Fibroblast of mammary gland (primary cell): ENCODE data around the gene ARHGAP19.

Experiments used
- DNase-seq: peaks from one replicate; pipeline ENCODE4 v3.0.0-alpha.2; 2010; ENCODE audit warnings: low read depth
- H3K4me3 ChIP-seq: 2 replicates; pipeline ENCODE4 v1.5.1; 2011; ENCODE audit warnings: low read depth, mild to moderate bottlenecking, low read length, moderate library complexity; ENCODE audit not compliant: control insufficient read depth
- CTCF ChIP-seq: conservative IDR thresholded peaks from 2 replicates; pipeline ENCODE4 v1.5.1; 2011; ENCODE audit warnings: low read depth, low read length, inconsistent platforms; ENCODE audit not compliant: control insufficient read depth, insufficient read depth

Gene ARHGAP19

DNA sequence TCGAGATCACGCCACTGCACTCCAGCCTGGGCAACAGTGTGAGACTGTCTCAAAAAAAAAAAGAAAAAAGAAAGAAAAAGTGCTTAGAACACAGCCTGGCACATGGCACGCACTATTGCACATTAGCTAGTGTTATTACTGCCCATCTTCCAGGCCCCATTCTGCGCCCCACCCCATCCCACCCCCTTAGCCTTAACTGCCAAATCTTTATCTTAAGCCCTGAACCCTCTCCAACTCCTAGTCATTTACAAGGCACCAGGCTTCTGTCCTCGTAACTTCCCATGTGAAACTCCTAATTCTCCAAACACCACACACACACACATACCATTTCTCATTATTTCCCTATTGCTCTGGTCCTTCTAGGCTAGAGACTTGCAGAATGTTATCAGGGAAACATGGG is 37.3 kb upstream of the ARHGAP19 start:
- DNase-seq: no peak
- no peak for TF ChIP-seq CTCF
- no peak overlapping the region for H3K4me3 ChIP-seq

DNA sequence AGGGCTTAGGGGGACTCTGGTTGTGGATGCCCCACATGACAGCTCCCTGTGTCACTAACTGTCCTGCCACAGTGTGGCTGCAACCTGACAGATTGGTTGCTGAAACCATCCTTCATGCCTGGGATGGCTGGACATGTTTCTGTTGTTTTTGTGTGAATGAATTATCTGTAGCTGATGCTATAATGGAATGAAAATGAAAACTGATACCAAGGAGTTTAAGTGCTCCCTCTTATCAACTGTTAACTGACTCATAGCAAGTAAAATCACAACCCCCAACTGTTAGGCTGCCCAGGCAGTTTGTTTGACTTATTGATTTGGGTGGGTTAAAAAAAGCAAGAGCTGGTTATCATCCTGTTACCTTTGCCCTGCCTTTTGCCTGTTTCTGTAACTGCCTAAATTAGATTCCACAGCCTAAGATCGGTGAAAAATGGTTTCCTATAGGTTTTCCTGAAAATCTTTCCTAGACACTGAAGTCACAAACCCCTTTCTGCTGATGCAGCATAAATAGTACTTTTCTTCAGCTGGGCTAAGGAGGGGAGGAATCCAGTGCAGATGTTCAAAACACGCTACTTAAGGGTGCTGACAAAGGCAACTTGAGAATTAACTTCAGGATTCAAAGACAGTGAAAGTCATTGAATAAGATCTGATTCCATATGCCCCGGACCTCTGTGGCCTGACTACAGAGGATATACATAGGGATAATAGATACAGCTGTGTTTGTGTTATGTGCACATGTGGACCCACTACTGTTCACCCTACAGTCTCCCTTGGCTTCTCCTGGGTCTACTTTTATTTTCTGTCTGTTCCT is 36.4 kb upstream of the ARHGAP19 start:
- DNase-seq: no peak
- no peak for TF ChIP-seq CTCF
- H3K4me3 ChIP-seq: no peak overlapping the region

- no peak for TF ChIP-seq CTCF
- no peak for DNase-seq
- no peak overlapping the region for H3K4me3 ChIP-seq
Observed at GRCh38 chr10:97327348-97328294, 35.2 kb upstream of the ARHGAP19 start.

DNA sequence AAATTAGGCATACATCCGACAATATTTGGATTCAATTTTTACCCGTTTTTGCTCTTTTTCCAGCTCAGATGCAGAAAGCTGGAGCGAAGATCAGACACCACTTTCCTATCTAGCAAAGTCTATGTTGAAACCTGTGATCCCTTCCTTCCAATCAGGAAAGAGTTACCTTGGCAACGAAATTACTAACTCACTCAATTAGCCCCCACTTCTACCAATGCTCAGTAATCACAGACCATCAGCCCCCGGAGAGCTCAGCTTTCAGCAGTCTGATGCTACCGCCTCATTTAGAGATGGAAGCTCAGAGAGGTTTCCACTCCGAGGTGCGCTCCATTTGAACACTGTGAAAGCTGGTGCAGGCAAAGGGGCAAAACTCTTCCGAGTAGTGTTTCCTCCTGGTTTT is 33.3 kb upstream of the ARHGAP19 start:
- TF ChIP-seq CTCF: no peak
- no peak overlapping the region for H3K4me3 ChIP-seq
- DNase-seq: no peak

DNA sequence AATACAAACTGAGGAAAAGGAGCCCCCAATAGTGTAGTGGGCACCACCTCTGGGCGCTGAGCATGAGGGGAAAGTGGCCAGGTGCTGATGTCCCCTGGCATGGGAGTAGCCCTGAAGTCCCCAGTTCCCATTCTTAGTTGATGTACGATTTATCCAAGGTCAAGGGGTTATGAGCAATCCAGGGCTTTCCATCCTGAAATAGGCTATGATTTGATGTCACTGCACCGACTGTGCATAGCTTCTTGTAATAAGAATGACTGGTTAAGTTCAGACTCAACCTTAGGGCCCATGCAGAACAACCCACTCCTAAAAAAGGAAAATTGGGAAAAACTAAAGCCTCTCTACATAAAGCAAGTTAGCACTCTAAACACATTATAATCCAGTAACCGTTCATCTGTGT is 31.1 kb upstream of the ARHGAP19 start:
- no peak for TF ChIP-seq CTCF

GRCh38 chr10:97321804-97322190 is 29.4 kb upstream of the ARHGAP19 start:
- no peak for DNase-seq
- no peak overlapping the region for H3K4me3 ChIP-seq
- no peak for TF ChIP-seq CTCF

More for the DNA sequence above, 31.1 kb upstream of the ARHGAP19 start:
- H3K4me3 ChIP-seq: no peak overlapping the region
- no peak for DNase-seq
